ENCODE results near the gene RIC3. TPM values are rescaled to one million over a fixed set of nuclear protein-coding genes. Genes with fewer than 3 reads are reported as not detected.

The RIC3 gene
- total RNA-seq, 6 donors from 2014 or later = 8.2 to 44.0 (median 12.2) TPM

DNA sequence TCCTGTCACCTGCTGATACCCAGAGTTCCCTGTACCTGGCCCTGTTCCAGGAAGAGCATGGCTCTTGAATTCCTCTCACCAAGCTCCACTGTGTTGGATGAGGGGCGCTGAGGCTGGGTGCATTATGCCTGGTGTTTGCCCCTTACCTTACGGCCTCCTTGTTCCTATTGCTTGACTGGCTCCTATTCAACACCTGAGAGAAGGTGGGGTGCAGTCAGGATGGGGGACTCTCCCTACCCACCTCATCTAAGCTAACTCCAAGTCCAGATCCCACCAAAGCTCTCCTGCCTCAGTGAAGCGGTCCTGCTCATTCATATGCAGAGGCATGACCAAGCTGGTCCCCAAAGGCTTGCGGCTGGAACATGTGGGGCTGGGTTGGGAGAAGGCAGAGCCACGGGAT is 35.8 kb upstream of the RIC3 start:
- H3K27me3 ChIP-seq = no peaks in the 10 kb centered on the region
- no peak overlapping the region for H3K4me3 ChIP-seq
- no peaks in the 10 kb centered on the region for H3K9me3 ChIP-seq
- no peak for DNase-seq
- 63 to 75% methylated on average over 5 of the region's 5 CpGs for WGBS, 2 donors
- no peak for ATAC-seq (ENCODE audit: low FRiP score in 2 of 2)
- H3K27ac ChIP-seq = no peak overlapping the region
- no peaks in the 10 kb centered on the region for H3K36me3 ChIP-seq
- H3K4me1 ChIP-seq = peaks cover 0 to 14% (median 11%) of the 10 kb centered on the region in 4 donors
- TF ChIP-seq POLR2AphosphoS5 (IDR thresholded peaks at IDR 0.05) = no peak
- TF ChIP-seq POLR2A (IDR thresholded peaks at IDR 0.05) = no peak
- TF ChIP-seq EP300 (IDR thresholded peaks at IDR 0.05) = no peak

DNA sequence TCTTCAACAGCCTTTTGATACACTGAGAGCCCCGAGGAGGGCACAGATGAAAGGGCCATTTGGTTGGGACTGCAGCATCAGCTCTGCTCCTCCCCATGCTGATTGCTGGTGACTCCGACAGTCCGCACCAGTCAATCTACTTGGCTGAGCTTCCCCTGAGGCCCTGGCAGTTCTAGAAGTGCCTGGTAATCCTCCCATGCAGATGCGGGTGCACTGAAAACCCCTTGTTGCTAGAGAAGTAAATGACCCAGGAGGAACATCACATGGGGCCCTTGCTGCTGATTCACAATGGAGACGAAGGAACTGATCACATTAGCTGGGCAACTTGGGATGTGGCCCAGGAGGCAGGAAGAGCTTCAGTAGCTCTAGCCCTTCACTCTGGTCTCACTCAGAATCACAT is 35.2 kb upstream of the RIC3 start:
- H3K9me3 ChIP-seq = no peaks in the 10 kb centered on the region
- WGBS, 2 donors = 75 to 80% methylated on average over 1 to 5 of the region's 5 CpGs
- no peak overlapping the region for H3K27ac ChIP-seq
- ATAC-seq (ENCODE audit: low FRiP score in 2 of 2) (no peak), DNase-seq (no peak)
- TF ChIP-seq, protein P1, sequence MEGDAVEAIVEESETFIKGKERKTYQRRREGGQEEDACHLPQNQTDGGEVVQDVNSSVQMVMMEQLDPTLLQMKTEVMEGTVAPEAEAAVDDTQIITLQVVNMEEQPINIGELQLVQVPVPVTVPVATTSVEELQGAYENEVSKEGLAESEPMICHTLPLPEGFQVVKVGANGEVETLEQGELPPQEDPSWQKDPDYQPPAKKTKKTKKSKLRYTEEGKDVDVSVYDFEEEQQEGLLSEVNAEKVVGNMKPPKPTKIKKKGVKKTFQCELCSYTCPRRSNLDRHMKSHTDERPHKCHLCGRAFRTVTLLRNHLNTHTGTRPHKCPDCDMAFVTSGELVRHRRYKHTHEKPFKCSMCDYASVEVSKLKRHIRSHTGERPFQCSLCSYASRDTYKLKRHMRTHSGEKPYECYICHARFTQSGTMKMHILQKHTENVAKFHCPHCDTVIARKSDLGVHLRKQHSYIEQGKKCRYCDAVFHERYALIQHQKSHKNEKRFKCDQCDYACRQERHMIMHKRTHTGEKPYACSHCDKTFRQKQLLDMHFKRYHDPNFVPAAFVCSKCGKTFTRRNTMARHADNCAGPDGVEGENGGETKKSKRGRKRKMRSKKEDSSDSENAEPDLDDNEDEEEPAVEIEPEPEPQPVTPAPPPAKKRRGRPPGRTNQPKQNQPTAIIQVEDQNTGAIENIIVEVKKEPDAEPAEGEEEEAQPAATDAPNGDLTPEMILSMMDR (IDR thresholded peaks at IDR 0.05) = no peak
- TF ChIP-seq POLR2A (IDR thresholded peaks at IDR 0.05) (no peak), POLR2AphosphoS5 (IDR thresholded peaks at IDR 0.05) (no peak), EP300 (IDR thresholded peaks at IDR 0.05) (no peak)
- H3K4me3 ChIP-seq = no peak overlapping the region
- H3K4me1 ChIP-seq = peaks cover 0 to 14% (median 11%) of the 10 kb centered on the region in 4 donors
- no peaks in the 10 kb centered on the region for H3K36me3 ChIP-seq
- H3K27me3 ChIP-seq = no peaks in the 10 kb centered on the region

DNA sequence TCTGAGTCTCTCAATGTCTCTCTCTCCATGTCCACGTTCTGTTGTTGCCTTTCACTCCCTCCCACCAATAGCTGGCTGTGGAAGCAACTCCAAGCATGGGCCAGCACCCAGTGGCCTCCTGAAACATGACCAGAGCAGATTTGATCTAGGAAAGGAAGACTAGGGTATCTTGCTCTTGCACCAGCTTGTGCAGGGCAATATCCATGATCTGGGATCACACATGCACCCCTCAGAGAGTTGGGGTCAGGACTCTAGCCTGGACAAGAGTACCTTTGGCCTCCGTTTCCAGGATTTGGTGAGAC is 34.5 kb upstream of the RIC3 start:
- TF ChIP-seq POLR2AphosphoS5 (IDR thresholded peaks at IDR 0.05) = no peak
- no peak for TF ChIP-seq POLR2A (IDR thresholded peaks at IDR 0.05)
- no peak for TF ChIP-seq EP300 (IDR thresholded peaks at IDR 0.05)
- TF ChIP-seq, protein P1 (IDR thresholded peaks at IDR 0.05) = no peak
- H3K4me3 ChIP-seq = no peak overlapping the region
- no peaks in the 10 kb centered on the region for H3K36me3 ChIP-seq
- 75 to 78% methylated on average over 1 to 2 of the region's 2 CpGs for WGBS, 2 donors
- DNase-seq (no peak), ATAC-seq (ENCODE audit: low FRiP score in 2 of 2) (no peak)
- H3K27me3 ChIP-seq = no peaks in the 10 kb centered on the region
- H3K27ac ChIP-seq = no peak overlapping the region
- H3K4me1 ChIP-seq = peaks cover 0 to 14% (median 11%) of the 10 kb centered on the region in 4 donors
- H3K9me3 ChIP-seq = no peaks in the 10 kb centered on the region

DNA sequence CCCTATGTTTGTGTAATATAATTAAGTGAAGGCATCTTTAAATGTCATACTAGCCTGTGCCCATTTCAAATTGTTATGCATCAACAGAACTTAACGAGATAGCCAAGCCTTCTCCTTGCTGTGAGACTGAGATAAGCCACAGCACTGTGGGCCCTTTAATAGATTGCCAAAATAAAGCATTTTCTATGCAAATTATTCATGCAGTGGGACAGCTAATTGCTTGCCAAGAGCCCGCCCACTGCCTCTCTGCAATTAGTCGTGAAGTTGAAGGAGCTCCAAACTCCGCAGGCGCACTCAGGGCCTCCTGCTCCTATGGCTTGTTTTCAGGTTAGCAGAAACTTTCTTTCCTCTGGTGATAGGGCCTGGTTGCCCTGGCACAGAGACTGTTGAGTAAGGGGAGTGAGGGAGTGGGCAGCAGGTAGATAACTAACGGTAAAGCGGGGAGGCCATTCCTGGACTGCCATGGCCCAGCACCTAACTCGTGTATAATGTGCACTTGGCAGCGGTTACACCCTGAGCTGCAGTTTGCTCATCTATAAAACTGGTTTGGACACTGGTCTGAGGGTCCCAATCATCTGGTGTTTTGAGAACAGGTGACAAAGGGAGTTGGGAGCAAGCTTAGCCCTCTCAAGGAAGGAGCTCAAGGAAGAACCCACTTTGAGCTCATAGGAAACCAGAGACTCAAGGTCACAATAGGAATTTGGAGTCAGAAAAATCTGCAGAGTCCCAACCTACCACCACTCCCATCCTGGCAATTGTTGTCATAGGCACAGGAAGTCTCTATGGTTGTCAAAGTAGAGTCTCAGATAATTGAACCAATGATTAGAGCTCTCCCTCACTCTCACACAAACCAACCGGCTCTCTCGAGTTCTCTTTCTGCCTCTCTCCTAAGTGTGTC is 33.9 kb upstream of the RIC3 start:
- DNase-seq = no peak

DNA sequence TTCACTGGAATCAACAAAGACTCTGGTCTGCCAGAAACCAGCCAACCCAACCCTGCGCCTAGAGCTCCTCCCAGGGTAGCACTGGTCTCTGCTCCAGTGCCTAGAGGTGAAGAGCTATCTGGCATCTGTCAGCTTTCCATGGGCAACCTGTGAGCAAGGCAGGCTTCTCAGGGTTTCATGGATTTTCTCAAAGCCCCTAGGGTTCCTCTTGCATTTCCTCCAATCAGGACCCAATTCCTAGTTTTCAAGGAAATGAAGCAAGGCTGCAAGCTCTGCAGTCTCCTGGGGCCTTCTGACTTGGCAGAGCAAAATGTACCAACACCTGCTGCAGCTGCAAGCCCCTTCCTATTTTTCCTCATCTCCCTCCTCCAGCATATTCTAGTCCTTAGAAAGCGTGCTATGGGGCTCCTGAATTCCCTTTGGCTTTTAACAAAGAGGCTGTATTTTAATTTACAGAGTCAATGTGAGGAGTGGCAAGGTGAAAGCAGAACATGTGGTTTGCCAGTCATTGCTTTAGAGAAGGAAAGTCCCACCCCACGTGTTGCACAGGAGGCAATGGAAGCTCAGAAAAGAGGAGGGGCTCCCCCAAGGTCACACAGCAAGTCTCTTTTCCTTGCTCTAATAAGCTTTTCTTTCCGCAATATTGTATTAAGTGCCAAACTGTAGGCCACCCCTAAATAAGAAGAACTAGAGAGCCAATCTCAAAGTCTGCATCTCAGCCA is 33.0 kb upstream of the RIC3 start:
- H3K9me3 ChIP-seq = no peaks in the 10 kb centered on the region
- no peak overlapping the region for H3K4me3 ChIP-seq
- H3K4me1 ChIP-seq = peaks cover 0 to 6% (median 4%) of the 10 kb centered on the region in 4 donors
- H3K27me3 ChIP-seq = no peaks in the 10 kb centered on the region
- H3K36me3 ChIP-seq = no peaks in the 10 kb centered on the region
- 59 to 60% methylated on average over 4 of the region's 4 CpGs for WGBS, 2 donors
- no peak overlapping the region for H3K27ac ChIP-seq
- TF ChIP-seq EP300 (IDR thresholded peaks at IDR 0.05) (no peak), POLR2AphosphoS5 (IDR thresholded peaks at IDR 0.05) (no peak), POLR2A (IDR thresholded peaks at IDR 0.05) (no peak)
- TF ChIP-seq, protein P1 (IDR thresholded peaks at IDR 0.05) = no peak
- DNase-seq = no peak
- ATAC-seq (ENCODE audit: low FRiP score in 2 of 2) = no peak

More for the DNA sequence above, 33.9 kb upstream of the RIC3 start:
- H3K27ac ChIP-seq = no peak overlapping the region
- no peaks in the 10 kb centered on the region for H3K9me3 ChIP-seq
- WGBS, 2 donors = 75 to 84% methylated on average over 6 to 11 of the region's 11 CpGs
- TF ChIP-seq, protein P1 (IDR thresholded peaks at IDR 0.05) = no peak
- ATAC-seq (ENCODE audit: low FRiP score in 2 of 2) = no peak
- H3K4me3 ChIP-seq = no peak overlapping the region
- H3K4me1 ChIP-seq = peaks cover 0 to 14% (median 11%) of the 10 kb centered on the region in 4 donors
- no peaks in the 10 kb centered on the region for H3K27me3 ChIP-seq
- no peaks in the 10 kb centered on the region for H3K36me3 ChIP-seq
